Prostate gland (tissue), 2 donors: ENCODE results near the gene KLK8. TPM values are rescaled to one million over a fixed set of nuclear protein-coding genes. Genes with fewer than 3 reads are reported as not detected.

Experiments used
- DNase-seq: peaks from one replicate; pipeline ENCODE4 v3.0.0-alpha.2; 2019; ENCODE audit warnings: low spot score
- H3K27ac ChIP-seq, 2 donors: fragments of 200-600 bp; sonication (generic); 2 replicates each; pipeline ENCODE4 v1.5.1; 2017 to 2019
- H3K27me3 ChIP-seq: fragments of 200-600 bp; sonication (generic); replicated peaks from 2 replicates; pipeline ENCODE4 v1.5.1; 2019; ENCODE audit not compliant: insufficient read depth
- H3K36me3 ChIP-seq, 2 donors: fragments of 200-600 bp; sonication (generic); 1 replicate in 1 of 2; 2 replicates in 1 of 2; pipeline versions ENCODE4 v1.5.1 to v1.8.1; 2017 to 2019
- H3K4me1 ChIP-seq: fragments of 200-600 bp; sonication (generic); replicated peaks from 2 replicates; pipeline ENCODE4 v1.5.1; 2019
- H3K4me3 ChIP-seq, 2 donors: fragments of 200-600 bp; sonication (generic); 2 replicates each; pipeline ENCODE4 v1.5.1; 2017 to 2019
- H3K9me3 ChIP-seq: fragments of 200-600 bp; sonication (generic); 2 replicates; pipeline ENCODE4 v1.5.1; 2017
- CTCF ChIP-seq, 4 experiments: fragments of 200-600 bp in 2 of 4; fragments of 450-650 bp in 2 of 4; sonication (generic) in 2 of 4; IDR thresholded peaks; 1 replicate in 3 of 4; 2 replicates in 1 of 4; pipeline ENCODE4 v1.5.1; 2016 to 2019; ENCODE audit warnings: antibody characterized with exemption in 4 of 4, mild to moderate bottlenecking in 2 of 4, moderate library complexity in 2 of 4
- POLR2A ChIP-seq: fragments of 450-650 bp; IDR thresholded peaks from one replicate; pipeline ENCODE4 v1.6.1; 2016; ENCODE audit warnings: antibody characterized with exemption, mild to moderate bottlenecking
- POLR2AphosphoS5 ChIP-seq: sonication (generic); formaldehyde crosslinking; IDR thresholded peaks from one replicate; pipeline ENCODE4 v1.6.1; 2017; ENCODE audit warnings: antibody characterized with exemption
- WGBS: methylation state at CpG from one replicate; pipeline ENCODE4 v1.1.5; 2018; 5-methylcytosine and 5-hydroxymethylcytosine counted together
- intact Hi-C: fragments of 100-400 bp; cut with DNase I; formaldehyde crosslinking; loops from one replicate; pipeline ENCODE4 v1.14.2; 2022
- total RNA-seq, 2 donors: library from RNA; depleted of rRNA; stranded (reverse); fragments of >200 nt; gene quantifications; one replicate each; pipeline ENCODE4 v1.1.0, GENCODE V29; 2016

KLK8 gene
- total RNA-seq, 2 donors from 2014 or later: not detected

DNA sequence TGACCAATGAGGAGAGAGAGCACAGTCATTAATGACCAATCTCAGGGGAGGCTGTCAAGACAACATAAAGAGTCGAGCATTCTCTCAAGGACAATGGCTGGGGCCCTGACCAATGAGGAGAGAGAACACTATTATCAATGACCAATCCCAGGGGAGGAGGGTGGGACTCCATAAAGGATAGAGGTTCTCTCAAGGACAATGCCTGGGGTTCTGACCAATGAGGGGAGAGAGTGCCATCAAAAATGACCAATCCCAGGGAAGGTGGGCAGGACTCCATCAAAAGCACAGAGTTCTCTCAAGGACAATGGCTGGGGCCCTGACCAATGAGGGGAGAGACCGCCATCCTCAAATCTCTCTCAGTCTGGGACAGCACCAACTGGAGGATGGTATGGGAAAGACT is 28.3 kb upstream of the KLK8 start:
- TF ChIP-seq POLR2AphosphoS5: no peak
- TF ChIP-seq POLR2A: no peak
- TF ChIP-seq CTCF (IDR thresholded peaks at IDR 0.05): no peak
- H3K4me1 ChIP-seq: no peaks in the 10 kb centered on the region
- intact Hi-C loops: no loop called here
- no peaks in the 10 kb centered on the region for H3K27me3 ChIP-seq
- DNase-seq: no peak
- H3K9me3 ChIP-seq: no peaks in the 10 kb centered on the region
- no peak overlapping the region for H3K4me3 ChIP-seq
- no peaks in the 10 kb centered on the region for H3K36me3 ChIP-seq
- 89% methylated on average over 2 of the region's 2 CpGs for WGBS
- H3K27ac ChIP-seq: no peak overlapping the region

GRCh38 chr19:51027873-51028272 is 26.5 kb upstream of the KLK8 start:
- WGBS: 14% methylated on average over 5 of the region's 5 CpGs
- Histone ChIP-seq H3K4me1 (no peaks in the 10 kb centered on the region), H3K27me3 (no peaks in the 10 kb centered on the region), H3K27ac (peak overlapping the region; percentile 83 to 86), H3K36me3 (no peaks in the 10 kb centered on the region), H3K9me3 (no peaks in the 10 kb centered on the region), H3K4me3 (peak overlapping the region; percentile 36 to 38)
- DNase-seq: no peak
- intact Hi-C loops: no loop called here
- TF ChIP-seq POLR2A (no peak), POLR2AphosphoS5 (peak; percentile 57), CTCF (IDR thresholded peaks at IDR 0.05) (peak in 1 of 4 experiments; percentile 5)

GRCh38 chr19:51027126-51027806 is 25.9 kb upstream of the KLK8 start:
- Histone ChIP-seq H3K27me3 (no peaks in the 10 kb centered on the region), H3K9me3 (no peaks in the 10 kb centered on the region), H3K27ac (peak overlapping the region; percentile 83 to 86), H3K4me3 (peak overlapping the region; percentile 36 to 38), H3K4me1 (no peaks in the 10 kb centered on the region), H3K36me3 (no peaks in the 10 kb centered on the region)
- peak; percentile 31 for DNase-seq
- WGBS: 33% methylated on average over 13 of the region's 14 CpGs
- TF ChIP-seq POLR2A (peak; percentile 63), POLR2AphosphoS5 (no peak), CTCF (IDR thresholded peaks at IDR 0.05) (no peak)
- intact Hi-C loops: no loop called here

GRCh38 chr19:51026554-51026831 is 25.1 kb upstream of the KLK8 start, which contains the start of gene KLK11:
KLK11 (minus strand) TSS chr19:51026616; CDS start chr19:51025631, 985 bp downstream.
- Histone ChIP-seq H3K27ac (peak within 1 kb of the TSS; percentile 83 to 86), H3K27me3 (no peaks in the 10 kb centered on the region)

More at GRCh38 chr19:51026554-51026831, 25.1 kb upstream of the KLK8 start, which contains the start of gene KLK11:
- TF ChIP-seq POLR2AphosphoS5: no peak
- TF ChIP-seq CTCF (IDR thresholded peaks at IDR 0.05): peak in 1 of 4 experiments; percentile 6
- peak; percentile 83 for TF ChIP-seq POLR2A
- no peaks in the 10 kb centered on the region for H3K36me3 ChIP-seq
- 56% methylated on average over 11 of the region's 11 CpGs for WGBS
- DNase-seq: peak; percentile 79
- H3K4me1 ChIP-seq: no peaks in the 10 kb centered on the region
- H3K9me3 ChIP-seq: no peaks in the 10 kb centered on the region
- intact Hi-C loops: no loop called here
- H3K4me3 ChIP-seq: peak within 1 kb of the TSS; percentile 36 to 38
